ENCODE measurements around the gene NTPCR.

GRCh38 chr1:232932486-232933425, 17.7 kb upstream of the NTPCR start:
- no peak for TF ChIP-seq CTCF (IDR thresholded peaks at IDR 0.05; ENCODE audit: extremely low read depth in 1 of 2, insufficient read depth in 1 of 2, low read depth in 1 of 2, low read length in 2 of 2)
- no peak for TF ChIP-seq POLR2A (IDR thresholded peaks at IDR 0.05; ENCODE audit: low read depth, low read length)
- TF ChIP-seq MAX (IDR thresholded peaks at IDR 0.05; ENCODE audit: insufficient read depth, insufficient read length): no peak
- TF ChIP-seq EZH2 (IDR thresholded peaks at IDR 0.05; ENCODE audit: borderline replicate concordance, low read depth, low read length, severe bottlenecking): no peak
- no peak for TF ChIP-seq GATA2 (IDR thresholded peaks at IDR 0.05; ENCODE audit: insufficient read depth, insufficient read length, low read depth, low read length)
- TF ChIP-seq FOS (IDR thresholded peaks at IDR 0.05; ENCODE audit: borderline replicate concordance, insufficient read depth, low read length): no peak
